PC-3 (cell line): ENCODE data around the gene PTGER4. TPM values are rescaled to one million over a fixed set of nuclear protein-coding genes. Genes with fewer than 3 reads are reported as not detected.
A peak's percentile ranks its signal among the peaks of the same experiment; 100 is the strongest.
"Not testable (repeated sequence)": the region's sequence is repeated elsewhere in the genome, so short reads cannot be mapped to it uniquely, and the experiment has no call there.

ENCODE experiments used
- ATAC-seq: fragments of 200-7000 bp; cut with Tn5 transposase; 2 replicates; pipeline ENCODE4 v1.9.1; 2020; ENCODE audit warnings: mild to moderate bottlenecking, moderate library complexity
- BruUV-seq: library from RNA; stranded (reverse); fragments of 400-500 nt; replicated peaks from 2 replicates; lab custom pipeline; 2021; lab: Mats Ljungman, UMichigan
- CTCF ChIA-PET: fragments of 300-600 bp; sonication (Branson Sonifier 250); formaldehyde crosslinking; loops from one replicate; lab custom pipeline; 2022; ENCODE audit warnings: antibody characterized with exemption; lab: Charles Lee
- POLR2A ChIA-PET: fragments of 300-600 bp; sonication (Branson Sonifier 250); formaldehyde crosslinking; loops from one replicate; lab custom pipeline; 2022; ENCODE audit warnings: antibody characterized with exemption; ENCODE audit not compliant: unreplicated experiment; lab: Charles Lee
- DNase-seq: peaks from one replicate; pipeline ENCODE4 v3.0.0-alpha.2; 2015
- H2AFZ ChIP-seq: fragments of 300-600 bp; sonication (generic); 2 replicates; pipeline ENCODE4 v1.6.0; 2016; ENCODE audit warnings: antibody characterized with exemption, low read length
- H3F3A ChIP-seq: fragments of 300-600 bp; sonication (generic); one replicate; pipeline ENCODE4 v1.6.0; 2017; ENCODE audit warnings: antibody characterized with exemption, low read length, control low read depth, mild to moderate bottlenecking; ENCODE audit not compliant: unreplicated experiment
- H3K27ac ChIP-seq: fragments of 300-600 bp; sonication (generic); 2 replicates; pipeline ENCODE4 v1.5.1; 2016; ENCODE audit warnings: mild to moderate bottlenecking, low read length
- H3K27me3 ChIP-seq: fragments of 300-600 bp; sonication (generic); 2 replicates; pipeline ENCODE4 v1.6.1; 2016; ENCODE audit warnings: low read length, mixed read lengths
- H3K36me3 ChIP-seq: fragments of 300-600 bp; sonication (generic); 2 replicates; pipeline ENCODE4 v1.6.1; 2016; ENCODE audit warnings: low read depth, mixed run types, low read length, mixed read lengths
- H3K4me1 ChIP-seq: fragments of 300-600 bp; sonication (generic); 2 replicates; pipeline ENCODE4 v1.5.1; 2016; ENCODE audit warnings: low read length; ENCODE audit not compliant: insufficient read depth
- H3K4me2 ChIP-seq: fragments of 300-600 bp; sonication (generic); 2 replicates; pipeline ENCODE4 v1.6.0; 2016; ENCODE audit warnings: low read length
- H3K4me3 ChIP-seq: fragments of 300-600 bp; sonication (generic); 2 replicates; pipeline ENCODE4 v1.5.1; 2016; ENCODE audit warnings: mild to moderate bottlenecking, low read length, mixed read lengths
- H3K79me2 ChIP-seq: fragments of 300-600 bp; sonication (generic); 2 replicates; pipeline ENCODE4 v1.6.1; 2017; ENCODE audit warnings: low read length, mixed read lengths
- H3K9ac ChIP-seq: fragments of 300-600 bp; sonication (generic); 2 replicates; pipeline ENCODE4 v1.6.0; 2016; ENCODE audit warnings: mild to moderate bottlenecking, low read length
- H3K9me2 ChIP-seq: fragments of 300-600 bp; sonication (generic); replicated peaks from 2 replicates; pipeline ENCODE4 v1.6.1; 2016; ENCODE audit warnings: mixed run types, low read length, mixed read lengths
- H3K9me3 ChIP-seq: fragments of 300-600 bp; sonication (generic); 2 replicates; pipeline ENCODE4 v1.6.1; 2016; ENCODE audit warnings: low read length, mixed read lengths
- H4K20me1 ChIP-seq: fragments of 300-600 bp; sonication (generic); 2 replicates; pipeline ENCODE4 v1.6.1; 2016; ENCODE audit warnings: low read length, mixed read lengths
- CTCF ChIP-seq: fragments of 300-600 bp; sonication (generic); conservative IDR thresholded peaks from 2 replicates; pipeline ENCODE4 v1.5.1; 2017; ENCODE audit warnings: antibody characterized with exemption, low read depth, mild to moderate bottlenecking, low read length
- EZH2 ChIP-seq: fragments of 300-600 bp; sonication (generic); IDR thresholded peaks from one replicate; pipeline ENCODE4 v1.6.1; 2017; ENCODE audit warnings: antibody characterized with exemption, mild to moderate bottlenecking, low read length; ENCODE audit not compliant: unreplicated experiment
- EZH2phosphoT487 ChIP-seq: fragments of 300-600 bp; sonication (generic); IDR thresholded peaks from 2 replicates; pipeline ENCODE4 v1.6.1; 2018; ENCODE audit warnings: mild to moderate bottlenecking, antibody characterized with exemption, low read length, borderline replicate concordance
- intact Hi-C: fragments of 100-400 bp; cut with micrococcal nuclease; formaldehyde crosslinking; loops from 2 replicates; pipeline ENCODE4 v1.9.0; 2023
- total RNA-seq: library from RNA; depleted of rRNA; stranded (reverse); fragments of >200 nt; gene quantifications from 2 replicates; pipeline ENCODE4 v1.2.3, GENCODE V29; 2014

Gene PTGER4
- total RNA-seq, 1 experiment from 2014 or later: 49.5 TPM

- no peaks in the 10 kb centered on the region for H3K9me2 ChIP-seq
- no peak for DNase-seq
- no peaks in the 10 kb centered on the region for H4K20me1 ChIP-seq
- H3K4me3 ChIP-seq: no peak overlapping the region
- no peaks in the 10 kb centered on the region for H3K27me3 ChIP-seq
- ChIA-PET POLR2A (no interaction called here), CTCF (no interaction called here)
- H3K79me2 ChIP-seq: no peaks in the 10 kb centered on the region
- BruUV-seq: no TSS peak
- no peaks in the 10 kb centered on the region for H3F3A ChIP-seq
- no peaks in the 10 kb centered on the region; the same call in 1 of the 2 replicates for H3K4me1 ChIP-seq
- intact Hi-C loops: no loop called here
- no peak for ATAC-seq
- no peaks in the 10 kb centered on the region for H3K9me3 ChIP-seq
- TF ChIP-seq EZH2phosphoT487 (no peak), EZH2 (no peak), CTCF (no peak)
- no peak overlapping the region for H3K4me2 ChIP-seq
- no peak overlapping the region for H2AFZ ChIP-seq
- no peak overlapping the region for H3K9ac ChIP-seq
- H3K36me3 ChIP-seq: no peaks in the 10 kb centered on the region
- H3K27ac ChIP-seq: no peak overlapping the region
Measured at GRCh38 chr5:40653221-40654022, 26.3 kb upstream of the PTGER4 start.

GRCh38 chr5:40654377-40654991 is 25.2 kb upstream of the PTGER4 start:
- no peak overlapping the region for H3K27ac ChIP-seq
- H3K4me2 ChIP-seq: no peak overlapping the region
- H2AFZ ChIP-seq: no peak overlapping the region
- H3K9me3 ChIP-seq: no peaks in the 10 kb centered on the region
- no peak for TF ChIP-seq EZH2phosphoT487
- no peak for TF ChIP-seq EZH2
- no peak for TF ChIP-seq CTCF
- ChIA-PET CTCF (interaction anchor here (0.7 kb wide), 1 partner anchor 17 kb away, joined by 3 read pairs; no protein-coding TSS in a partner anchor), POLR2A (no interaction called here)
- H3K4me1 ChIP-seq: no peaks in the 10 kb centered on the region; the same call in 1 of the 2 replicates
- no TSS peak for BruUV-seq
- no peaks in the 10 kb centered on the region for H3K36me3 ChIP-seq
- intact Hi-C loops: no loop called here
- DNase-seq (no peak), ATAC-seq (no peak)
- H3K9me2 ChIP-seq: no peaks in the 10 kb centered on the region
- no peaks in the 10 kb centered on the region for H3K79me2 ChIP-seq
- no peak overlapping the region for H3K9ac ChIP-seq
- no peak overlapping the region for H3K4me3 ChIP-seq
- no peaks in the 10 kb centered on the region for H3K27me3 ChIP-seq
- no peaks in the 10 kb centered on the region for H3F3A ChIP-seq
- H4K20me1 ChIP-seq: no peaks in the 10 kb centered on the region

GRCh38 chr5:40655138-40655537 is 24.6 kb upstream of the PTGER4 start:
- no peaks in the 10 kb centered on the region for H3K9me3 ChIP-seq
- TF ChIP-seq CTCF (no peak), EZH2 (no peak)
- H3K9ac ChIP-seq: no peak overlapping the region
- no peaks in the 10 kb centered on the region for H3F3A ChIP-seq
- no peaks in the 10 kb centered on the region for H3K27me3 ChIP-seq
- H2AFZ ChIP-seq: no peak overlapping the region
- no peaks in the 10 kb centered on the region; the same call in 1 of the 2 replicates for H3K4me1 ChIP-seq
- no peak overlapping the region for H3K4me2 ChIP-seq
- POLR2A ChIA-PET: no interaction called here
- H3K36me3 ChIP-seq: no peaks in the 10 kb centered on the region
- no peaks in the 10 kb centered on the region for H3K9me2 ChIP-seq
- no peaks in the 10 kb centered on the region for H3K79me2 ChIP-seq
- intact Hi-C loops: no loop called here
- no peak overlapping the region for H3K4me3 ChIP-seq
- ATAC-seq (no peak), DNase-seq (no peak)
- H3K27ac ChIP-seq: no peak overlapping the region
- CTCF ChIA-PET: no interaction called here
- no peaks in the 10 kb centered on the region for H4K20me1 ChIP-seq
- BruUV-seq: no TSS peak

- BruUV-seq, POLR2A ChIA-PET, H3K9ac ChIP-seq, H3K79me2 ChIP-seq, H3K9me2 ChIP-seq, CTCF ChIA-PET, H4K20me1 ChIP-seq, H3F3A ChIP-seq, intact Hi-C loops, H3K4me1 ChIP-seq, H3K4me2 ChIP-seq, H3K27me3 ChIP-seq, DNase-seq, H2AFZ ChIP-seq, H3K4me3 ChIP-seq, H3K36me3 ChIP-seq, H3K27ac ChIP-seq, H3K9me3 ChIP-seq: not testable (repeated sequence)
- peak; percentile 22 for ATAC-seq
Measured at GRCh38 chr5:40656091-40656490, 23.6 kb upstream of the PTGER4 start.
